GM12874 (cell line): ENCODE data around the gene WIZ.

Experiments used
- TF ChIP-seq, protein P1 (sequence below): IDR thresholded peaks from 2 replicates; pipeline ENCODE4 v1.5.1; 2011; ENCODE audit warnings: low read depth, mild to moderate bottlenecking, control low read depth, low read length, moderate library complexity; ENCODE audit not compliant: insufficient read depth

Gene WIZ

DNA sequence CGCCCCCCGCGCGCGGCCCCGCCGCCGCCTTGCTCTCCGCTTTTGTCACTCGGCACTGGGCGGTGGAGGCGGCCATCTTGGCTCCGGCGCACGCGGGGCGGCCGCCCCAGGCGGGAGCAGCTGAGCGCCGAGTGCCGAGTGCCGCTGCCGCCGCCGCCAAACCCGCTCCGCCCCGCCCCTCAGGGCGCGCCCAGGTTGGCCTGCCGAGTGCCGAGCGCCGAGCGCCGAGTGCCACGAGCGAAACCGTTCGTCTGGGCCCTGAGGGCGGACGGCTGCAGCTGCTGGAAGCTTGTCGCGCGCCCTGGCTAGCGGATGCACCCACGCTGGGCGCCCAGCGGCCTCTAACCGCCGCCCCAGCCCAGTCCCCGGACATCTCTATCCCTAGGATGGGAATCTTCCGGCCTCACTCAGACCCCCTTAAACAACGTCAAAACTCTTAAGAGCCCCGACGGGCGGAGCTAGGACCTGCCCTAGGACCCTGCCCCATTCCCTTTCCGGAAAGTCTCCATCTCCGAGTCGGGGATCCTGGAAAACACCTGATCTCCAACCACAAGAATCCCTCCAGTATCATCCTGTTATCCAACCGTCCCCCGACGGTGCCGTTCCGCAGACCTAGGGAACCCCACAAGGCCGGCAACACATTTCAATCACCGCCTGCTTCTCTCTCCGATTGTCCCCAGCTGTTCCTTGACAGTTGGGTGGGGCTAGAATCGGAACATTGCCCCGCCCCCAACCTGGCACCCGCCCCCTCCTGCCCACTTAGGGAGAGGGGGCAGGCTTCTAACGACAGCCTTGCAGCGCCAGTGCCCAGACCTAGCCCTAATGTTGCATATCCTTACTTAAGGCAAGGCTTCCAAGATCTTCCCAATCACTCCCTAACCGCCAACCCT is 16.9 kb downstream of the WIZ start:
- TF ChIP-seq, protein P1, sequence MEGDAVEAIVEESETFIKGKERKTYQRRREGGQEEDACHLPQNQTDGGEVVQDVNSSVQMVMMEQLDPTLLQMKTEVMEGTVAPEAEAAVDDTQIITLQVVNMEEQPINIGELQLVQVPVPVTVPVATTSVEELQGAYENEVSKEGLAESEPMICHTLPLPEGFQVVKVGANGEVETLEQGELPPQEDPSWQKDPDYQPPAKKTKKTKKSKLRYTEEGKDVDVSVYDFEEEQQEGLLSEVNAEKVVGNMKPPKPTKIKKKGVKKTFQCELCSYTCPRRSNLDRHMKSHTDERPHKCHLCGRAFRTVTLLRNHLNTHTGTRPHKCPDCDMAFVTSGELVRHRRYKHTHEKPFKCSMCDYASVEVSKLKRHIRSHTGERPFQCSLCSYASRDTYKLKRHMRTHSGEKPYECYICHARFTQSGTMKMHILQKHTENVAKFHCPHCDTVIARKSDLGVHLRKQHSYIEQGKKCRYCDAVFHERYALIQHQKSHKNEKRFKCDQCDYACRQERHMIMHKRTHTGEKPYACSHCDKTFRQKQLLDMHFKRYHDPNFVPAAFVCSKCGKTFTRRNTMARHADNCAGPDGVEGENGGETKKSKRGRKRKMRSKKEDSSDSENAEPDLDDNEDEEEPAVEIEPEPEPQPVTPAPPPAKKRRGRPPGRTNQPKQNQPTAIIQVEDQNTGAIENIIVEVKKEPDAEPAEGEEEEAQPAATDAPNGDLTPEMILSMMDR = no peak

DNA sequence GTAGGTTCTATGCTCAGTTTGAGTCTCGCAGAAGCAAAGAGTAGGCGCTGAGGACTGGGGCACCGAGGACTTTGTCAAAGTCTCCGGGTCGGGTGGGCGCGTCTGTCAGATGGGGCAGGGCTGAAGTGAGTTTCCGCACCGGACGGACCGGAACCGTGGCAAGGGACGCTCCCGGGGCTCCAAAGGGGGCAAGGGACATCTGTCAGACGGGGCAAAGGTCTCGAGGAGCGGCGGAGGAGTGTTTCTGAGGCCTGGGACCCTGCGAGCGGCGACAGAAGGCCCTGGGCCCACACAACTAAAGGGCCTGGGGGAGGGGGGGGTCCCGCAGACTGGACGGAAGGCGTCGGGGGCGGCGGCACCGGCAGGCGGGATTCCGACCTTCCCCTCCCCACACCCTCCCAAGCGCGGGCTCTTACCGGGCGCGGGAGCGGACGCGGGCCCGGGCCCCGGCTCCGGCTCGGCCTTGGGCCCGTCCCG is 17.7 kb downstream of the WIZ start:
- TF ChIP-seq, protein P1 = no peak

DNA sequence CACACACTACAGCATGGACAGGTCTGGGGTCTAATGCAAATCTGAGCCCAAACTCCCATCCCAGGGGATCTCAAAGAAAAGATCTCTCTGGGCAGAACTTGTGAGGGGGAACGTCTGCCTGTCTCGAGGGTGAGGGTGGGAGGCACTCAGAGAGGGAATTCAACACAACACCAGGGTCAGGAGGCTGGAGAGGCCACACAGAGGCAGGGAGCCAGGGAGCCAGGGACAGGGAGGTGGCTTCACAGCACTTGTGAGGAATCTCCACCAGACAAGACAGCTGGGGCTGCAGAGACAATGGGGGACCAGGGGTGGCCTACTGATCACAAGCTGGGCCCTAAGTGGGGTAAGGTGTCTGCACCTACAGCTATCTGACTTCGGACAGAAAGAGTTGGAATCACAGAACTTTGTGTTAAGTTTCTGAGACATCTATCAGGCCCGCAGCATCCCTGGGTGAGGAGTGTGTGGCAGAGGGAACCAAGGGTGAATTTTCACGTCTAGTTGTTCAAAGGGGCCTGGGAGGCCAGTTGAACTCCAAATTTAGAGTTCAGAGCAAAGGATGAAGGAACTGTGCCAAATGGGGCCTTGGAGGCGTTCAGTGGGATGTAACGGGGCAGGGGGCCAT is 18.2 kb downstream of the WIZ start:
- TF ChIP-seq, protein P1 = no peak

DNA sequence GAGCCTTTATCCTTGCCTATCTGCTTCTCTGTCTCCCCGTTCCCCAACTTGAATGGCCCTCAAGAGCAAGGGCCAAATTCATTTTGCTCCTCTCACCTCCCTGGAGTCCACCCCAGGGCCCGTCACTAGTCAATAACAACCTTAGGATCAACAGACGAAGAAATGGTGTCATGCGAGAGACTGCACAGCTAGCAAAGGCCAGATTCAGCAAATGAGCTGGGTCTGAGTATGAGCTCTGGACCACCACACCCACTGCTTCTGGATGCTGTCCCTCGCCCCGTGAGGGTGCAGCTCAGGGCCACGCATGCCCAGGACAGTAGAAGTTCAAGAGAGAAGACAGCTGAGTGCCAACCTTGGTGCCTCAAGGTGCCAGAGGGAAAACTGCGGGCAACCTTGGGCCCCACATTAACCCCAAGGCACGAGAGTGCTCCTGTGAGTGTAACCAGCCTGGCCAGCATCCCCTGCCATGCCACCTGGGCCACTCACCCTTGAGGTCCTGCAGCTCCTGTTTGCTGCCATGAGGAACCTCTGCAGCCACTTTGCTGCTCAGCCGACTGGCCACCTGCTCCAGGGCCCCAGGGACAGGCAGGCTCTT is 19.1 kb downstream of the WIZ start:
- TF ChIP-seq, protein P1 = no peak

DNA sequence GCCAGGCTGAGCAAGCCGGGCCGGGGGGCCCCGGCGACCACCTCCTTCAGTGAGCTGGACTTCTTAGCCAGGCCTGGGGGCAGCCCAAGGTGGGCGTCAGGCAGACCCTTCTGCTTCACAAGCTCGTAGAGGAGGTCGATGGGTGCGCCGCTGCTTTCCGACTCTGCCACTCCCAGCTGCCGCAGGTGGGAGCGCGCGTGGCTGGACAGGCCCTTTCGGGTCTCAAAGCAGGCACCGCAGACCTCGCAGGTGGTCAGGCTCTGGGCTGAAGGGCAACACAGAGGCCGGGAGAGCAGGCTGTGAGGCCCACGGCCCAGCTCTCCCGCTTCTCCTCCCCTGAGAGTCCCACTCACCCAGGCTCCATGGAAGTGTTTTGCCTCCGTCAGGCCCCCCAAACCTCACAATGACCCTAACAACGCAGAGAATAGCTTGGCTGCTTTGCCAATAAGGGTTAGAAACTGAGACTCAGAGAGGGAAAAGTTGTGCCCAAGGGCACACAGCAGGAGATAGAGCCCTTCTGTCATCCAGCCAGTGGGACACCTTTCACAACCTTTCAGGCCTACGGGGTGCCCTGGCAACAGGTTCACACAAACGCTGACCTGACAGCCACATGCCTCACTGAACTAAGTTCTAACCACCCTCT is 19.8 kb downstream of the WIZ start:
- TF ChIP-seq, protein P1 = no peak

DNA sequence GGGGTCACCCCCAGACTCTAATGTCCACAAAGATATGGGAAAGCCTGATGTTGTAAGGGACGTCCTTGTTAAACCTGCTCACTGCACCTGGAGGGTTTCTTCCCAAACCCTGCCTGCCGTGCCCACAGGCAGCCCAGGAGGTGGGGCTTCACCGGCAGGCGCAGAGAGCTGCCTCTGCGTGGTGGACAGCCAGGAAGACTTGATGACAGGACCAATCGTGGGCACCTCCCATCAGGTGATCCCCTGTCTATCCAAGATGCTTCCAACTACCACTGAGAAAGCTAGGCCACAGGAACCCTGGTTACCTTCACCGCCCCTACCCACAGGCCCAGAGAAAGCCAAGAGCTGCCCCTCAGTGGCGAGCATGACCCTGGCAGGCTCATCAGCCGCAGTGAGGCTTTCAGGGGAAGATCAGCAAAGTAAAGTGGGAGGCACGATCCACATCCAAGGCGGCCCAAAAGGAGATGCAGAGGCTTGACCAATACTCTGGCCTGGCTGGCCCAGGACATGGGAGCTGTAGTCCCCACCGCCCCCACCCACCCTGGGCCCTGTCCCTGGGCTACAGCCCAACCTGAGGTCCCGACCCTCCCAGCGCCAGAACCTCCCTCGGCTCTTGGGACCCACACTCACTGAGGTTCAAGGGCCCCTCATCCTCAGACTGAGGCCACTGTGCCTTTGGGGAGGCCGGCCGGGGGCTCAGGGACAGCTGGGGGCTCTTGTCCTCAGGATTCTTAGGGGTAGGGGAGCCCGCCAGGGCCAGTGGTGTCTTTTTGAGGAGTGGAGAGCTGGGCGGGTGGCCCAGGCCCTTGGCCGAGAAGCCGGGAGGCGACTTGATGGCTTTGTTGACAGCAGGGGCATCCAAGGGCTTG is 20.6 kb downstream of the WIZ start:
- TF ChIP-seq, protein P1 = no peak
